ENCODE measurements around the gene CLCNKA.
"Not testable (repeated sequence)": the region's sequence is repeated elsewhere in the genome, so short reads cannot be mapped to it uniquely, and the experiment has no call there.

CLCNKA gene

GRCh38 chr1:16021681-16022080 is at the start of gene CLCNKA:
Gene CLCNKA, plus strand, starts transcription at chr1:16022036. Its CDS starts 584 bp downstream, at chr1:16022620.
- TF ChIP-seq, protein P1, sequence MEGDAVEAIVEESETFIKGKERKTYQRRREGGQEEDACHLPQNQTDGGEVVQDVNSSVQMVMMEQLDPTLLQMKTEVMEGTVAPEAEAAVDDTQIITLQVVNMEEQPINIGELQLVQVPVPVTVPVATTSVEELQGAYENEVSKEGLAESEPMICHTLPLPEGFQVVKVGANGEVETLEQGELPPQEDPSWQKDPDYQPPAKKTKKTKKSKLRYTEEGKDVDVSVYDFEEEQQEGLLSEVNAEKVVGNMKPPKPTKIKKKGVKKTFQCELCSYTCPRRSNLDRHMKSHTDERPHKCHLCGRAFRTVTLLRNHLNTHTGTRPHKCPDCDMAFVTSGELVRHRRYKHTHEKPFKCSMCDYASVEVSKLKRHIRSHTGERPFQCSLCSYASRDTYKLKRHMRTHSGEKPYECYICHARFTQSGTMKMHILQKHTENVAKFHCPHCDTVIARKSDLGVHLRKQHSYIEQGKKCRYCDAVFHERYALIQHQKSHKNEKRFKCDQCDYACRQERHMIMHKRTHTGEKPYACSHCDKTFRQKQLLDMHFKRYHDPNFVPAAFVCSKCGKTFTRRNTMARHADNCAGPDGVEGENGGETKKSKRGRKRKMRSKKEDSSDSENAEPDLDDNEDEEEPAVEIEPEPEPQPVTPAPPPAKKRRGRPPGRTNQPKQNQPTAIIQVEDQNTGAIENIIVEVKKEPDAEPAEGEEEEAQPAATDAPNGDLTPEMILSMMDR (IDR thresholded peaks at IDR 0.05; ENCODE audit: low read depth, low read length, missing control alignments) = no peak
- DNase-seq (ENCODE audit: low read depth) = no peak
- no peak within 1 kb of the TSS for H3K4me3 ChIP-seq (ENCODE audit: low read depth, low read length)

DNA sequence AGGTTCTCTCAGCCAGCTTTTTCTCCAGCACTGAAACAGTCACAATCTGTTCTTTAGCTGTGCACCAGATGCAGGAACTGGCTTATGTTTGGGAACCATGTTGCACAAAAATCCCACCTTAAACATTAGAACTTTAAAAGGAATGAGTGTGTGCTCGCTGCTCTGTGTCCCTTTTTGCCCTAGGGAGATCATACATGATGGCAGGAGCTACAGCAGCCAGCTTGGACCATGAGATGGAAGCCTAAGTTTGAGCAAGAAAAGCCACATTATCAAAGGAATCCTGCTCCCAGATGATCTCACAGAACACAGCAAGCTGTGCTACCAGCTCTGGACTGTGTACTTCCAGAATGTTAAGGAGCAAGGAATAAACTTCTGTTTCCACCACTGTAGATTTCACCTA is 49.4 kb upstream of the CLCNKA start:
- DNase-seq (ENCODE audit: low read depth) = no peak
- TF ChIP-seq, protein P1 (IDR thresholded peaks at IDR 0.05; ENCODE audit: low read depth, low read length, missing control alignments) = no peak
- no peak overlapping the region for H3K4me3 ChIP-seq (ENCODE audit: low read depth, low read length)

DNA sequence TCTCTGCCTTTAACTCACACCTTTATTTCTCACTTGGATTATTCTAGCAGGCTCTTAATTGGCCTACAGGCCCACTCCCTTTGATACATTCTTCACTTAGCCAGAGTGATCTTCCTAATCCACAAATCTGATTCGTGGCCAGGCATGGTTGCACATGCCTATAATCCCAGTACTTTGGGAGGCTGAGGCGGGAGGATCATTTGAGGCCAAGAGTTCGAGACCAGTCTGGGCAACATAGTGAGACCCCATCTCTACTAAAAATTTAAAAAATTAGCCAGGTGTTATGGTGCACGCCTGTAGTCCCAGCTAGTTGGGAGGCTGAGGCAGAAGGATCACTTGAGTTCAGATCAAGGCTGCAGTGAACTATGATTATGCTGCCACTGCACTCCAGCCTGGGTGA is 48.1 kb upstream of the CLCNKA start:
- no peak overlapping the region for H3K4me3 ChIP-seq (ENCODE audit: low read depth, low read length)
- DNase-seq (ENCODE audit: low read depth) = no peak
- TF ChIP-seq, protein P1 (IDR thresholded peaks at IDR 0.05; ENCODE audit: low read depth, low read length, missing control alignments) = no peak

- peak; percentile 60 for DNase-seq (ENCODE audit: low read depth)
- TF ChIP-seq, protein P1 (IDR thresholded peaks at IDR 0.05; ENCODE audit: low read depth, low read length, missing control alignments) = no peak
- peak overlapping the region; percentile 78 for H3K4me3 ChIP-seq (ENCODE audit: low read depth, low read length)
These were observed 47.0 kb upstream of the CLCNKA start for GRCh38 chr1:15974855-15975254.

DNA sequence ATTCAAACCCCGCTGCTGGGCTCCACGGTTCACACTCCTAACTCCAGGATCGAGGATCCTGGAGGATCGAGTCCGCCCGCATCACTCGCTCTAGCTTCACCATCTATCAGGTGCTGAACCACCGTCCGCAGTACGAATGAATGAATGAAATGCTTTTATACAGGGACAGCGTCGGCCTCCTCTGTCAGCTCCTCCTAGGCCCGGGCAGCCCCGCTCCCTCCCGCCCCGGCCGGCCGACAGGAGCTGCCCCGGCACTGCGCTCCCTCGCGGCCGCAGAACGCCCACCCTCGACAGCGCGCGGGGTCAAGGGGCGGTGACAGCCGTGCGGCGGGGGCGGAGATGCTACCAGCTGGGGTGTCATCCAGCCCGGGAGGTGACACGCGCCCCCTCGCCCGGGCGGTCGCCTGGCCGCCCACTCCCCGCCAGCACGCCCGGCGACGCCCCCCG is 46.5 kb upstream of the CLCNKA start:
- TF ChIP-seq, protein P1 (IDR thresholded peaks at IDR 0.05; ENCODE audit: low read depth, low read length, missing control alignments) = no peak
- H3K4me3 ChIP-seq (ENCODE audit: low read depth, low read length) = peak overlapping the region; percentile 78
- no peak for DNase-seq (ENCODE audit: low read depth)

DNA sequence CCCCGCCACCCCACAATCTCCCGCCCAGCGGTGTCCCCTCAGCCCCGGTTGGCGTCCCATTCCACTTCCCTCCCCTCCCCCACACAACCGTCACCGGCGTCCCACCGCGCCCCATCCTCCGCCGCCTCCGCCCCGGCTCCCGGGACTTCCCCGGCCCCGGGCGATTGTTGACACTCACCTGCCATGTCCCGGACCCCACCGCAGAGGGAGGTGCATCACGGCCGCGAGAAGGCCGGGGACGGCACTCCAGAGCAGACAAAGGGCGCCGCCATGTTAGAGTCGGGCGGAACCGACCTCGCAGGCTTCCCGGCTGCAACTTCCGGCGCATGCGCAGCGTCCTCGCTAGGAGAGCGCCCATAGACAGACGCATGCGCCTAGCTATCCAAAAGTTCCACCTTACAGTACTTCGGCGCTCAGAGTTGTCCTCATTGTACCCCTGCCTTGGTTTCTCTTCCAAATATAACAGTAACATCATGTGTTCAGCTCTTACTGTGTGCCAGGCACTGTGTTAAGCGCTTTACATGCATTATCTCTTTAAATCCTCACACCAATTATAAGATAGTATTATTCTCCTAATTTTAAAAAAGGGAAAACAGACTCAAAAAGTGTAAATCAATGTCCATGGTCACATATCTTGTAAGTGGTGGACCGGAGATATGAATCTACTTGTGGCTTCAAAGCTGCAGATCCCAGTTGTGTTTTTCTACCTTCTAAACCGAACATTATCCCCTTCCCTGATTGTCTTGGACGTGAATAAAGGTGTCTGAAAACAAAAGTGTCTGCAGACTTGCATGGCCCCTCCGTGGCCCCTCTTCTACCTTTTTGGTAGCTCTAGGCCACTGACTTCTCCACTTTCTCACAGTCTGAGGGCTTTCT is 45.8 kb upstream of the CLCNKA start, which contains the start of gene ZBTB17:
Gene ZBTB17, minus strand, starts transcription at position 297 of the 876 bp plus-strand sequence. CDS start 27,606 bp downstream, outside the sequence.
- TF ChIP-seq, protein P1 (IDR thresholded peaks at IDR 0.05; ENCODE audit: low read depth, low read length, missing control alignments) = no peak
- H3K4me3 ChIP-seq (ENCODE audit: low read depth, low read length) = peak within 1 kb of the TSS; percentile 78
- DNase-seq (ENCODE audit: low read depth) = peak; percentile 84

DNA sequence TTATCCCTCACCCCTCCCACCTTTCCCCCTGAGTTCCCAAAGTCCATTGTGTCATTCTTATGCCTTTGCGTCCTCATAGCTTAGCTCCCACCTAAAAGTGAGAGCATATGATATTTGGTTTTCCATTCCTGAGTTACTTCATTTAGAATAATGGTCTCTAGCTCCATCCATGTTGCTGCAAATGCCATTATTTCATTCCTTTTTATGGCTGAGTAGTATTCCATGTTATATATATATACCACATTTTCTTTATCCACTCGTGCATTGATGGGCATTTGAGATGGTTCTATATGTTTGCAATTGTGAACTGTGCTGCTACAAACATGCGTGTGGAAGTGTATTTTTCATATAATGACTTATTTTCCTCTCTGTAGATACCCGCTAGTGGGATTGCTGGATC is 43.9 kb upstream of the CLCNKA start:
- DNase-seq (ENCODE audit: low read depth); H3K4me3 ChIP-seq (ENCODE audit: low read depth, low read length): not testable (repeated sequence)

Measured in GM12864 (cell line).